ENCODE results near the gene FBXL13.
"Not testable (repeated sequence)": the region's sequence is repeated elsewhere in the genome, so short reads cannot be mapped to it uniquely, and the experiment has no call there.

Gene FBXL13

GRCh38 chr7:102935450-102936115 is 139.0 kb downstream of the FBXL13 start:
- peak; percentile 75 for DNase-seq (ENCODE audit: low read depth)

GRCh38 chr7:102934701-102935100 is 139.9 kb downstream of the FBXL13 start:
- no peak for DNase-seq (ENCODE audit: low read depth)

- no peak for DNase-seq (ENCODE audit: low read depth)
Observed at GRCh38 chr7:102934239-102934638, 140.4 kb downstream of the FBXL13 start.

- peak; percentile 99 for DNase-seq (ENCODE audit: low read depth)
Observed at GRCh38 chr7:102933763-102934162, 140.8 kb downstream of the FBXL13 start.

GRCh38 chr7:102931757-102932156 is 142.8 kb downstream of the FBXL13 start:
- DNase-seq (ENCODE audit: low read depth) = no peak

- DNase-seq (ENCODE audit: low read depth) = peak; percentile 55
Observed at GRCh38 chr7:102927312-102927933, 147.2 kb downstream of the FBXL13 start.

GRCh38 chr7:102926783-102927140 is 147.8 kb downstream of the FBXL13 start:
- no peak for DNase-seq (ENCODE audit: low read depth)

- no peak for DNase-seq (ENCODE audit: low read depth)
Observed at GRCh38 chr7:102925976-102926782, 148.4 kb downstream of the FBXL13 start.

- no peak for DNase-seq (ENCODE audit: low read depth)
Observed at GRCh38 chr7:102918845-102919244, 155.8 kb downstream of the FBXL13 start.

- no peak for DNase-seq (ENCODE audit: low read depth)
Observed at GRCh38 chr7:102917436-102918353, 156.9 kb downstream of the FBXL13 start.

GRCh38 chr7:102916881-102917280 is 157.7 kb downstream of the FBXL13 start:
- peak; percentile 74 for DNase-seq (ENCODE audit: low read depth)

GRCh38 chr7:102916426-102916825 is 158.2 kb downstream of the FBXL13 start:
- DNase-seq (ENCODE audit: low read depth) = peak; percentile 78

GRCh38 chr7:102914585-102914984 is 160.0 kb downstream of the FBXL13 start:
- peak; percentile 90 for DNase-seq (ENCODE audit: low read depth)

GRCh38 chr7:102913826-102914225 is 160.8 kb downstream of the FBXL13 start:
- DNase-seq (ENCODE audit: low read depth) = no peak

- peak; percentile 95 for DNase-seq (ENCODE audit: low read depth)
Observed at GRCh38 chr7:102912742-102913141, 161.9 kb downstream of the FBXL13 start, which contains the start of gene LRRC17. Gene LRRC17 (plus strand): TSS chr7:102913000. CDS start chr7:102933914, 20,914 bp downstream.

- no peak for DNase-seq (ENCODE audit: low read depth)
Observed at GRCh38 chr7:102908676-102909075, 165.9 kb downstream of the FBXL13 start.

- DNase-seq (ENCODE audit: low read depth) = not testable (repeated sequence)
Observed at GRCh38 chr7:102903576-102903975, 171.0 kb downstream of the FBXL13 start.

- DNase-seq (ENCODE audit: low read depth) = not testable (repeated sequence)
Observed at GRCh38 chr7:102902052-102902451, 172.5 kb downstream of the FBXL13 start.

- DNase-seq (ENCODE audit: low read depth) = no peak
Observed at GRCh38 chr7:102898532-102898859, 176.1 kb downstream of the FBXL13 start.

GRCh38 chr7:102897856-102898531 is 176.6 kb downstream of the FBXL13 start:
- no peak for DNase-seq (ENCODE audit: low read depth)

GRCh38 chr7:102897211-102897631 is 177.4 kb downstream of the FBXL13 start:
- no peak for DNase-seq (ENCODE audit: low read depth)

All from iris pigment epithelial cell (primary cell).